IMR-90 (cell line): ENCODE results near the gene UFSP1. TPM values are rescaled to one million over a fixed set of nuclear protein-coding genes. Genes with fewer than 3 reads are reported as not detected.

Source experiments
- ATAC-seq: fragments of 200-7000 bp; cut with Tn5 transposase; 2 replicates; pipeline ENCODE4 v1.9.1; 2020; ENCODE audit warnings: low read depth, mild to moderate bottlenecking, moderate library complexity
- BruUV-seq: library from RNA; stranded (reverse); fragments of 400-500 nt; replicated peaks from 2 replicates; lab custom pipeline; 2021; lab: Mats Ljungman, UMichigan
- CTCF ChIA-PET: fragments of 300-600 bp; formaldehyde crosslinking; extraction: SDS; loops from one replicate; lab custom pipeline; 2021; ENCODE audit warnings: antibody characterized with exemption; lab: Yijun Ruan, JAX
- POLR2A ChIA-PET: fragments of 300-600 bp; sonication (Branson Sonifier 250); formaldehyde crosslinking; loops from one replicate; lab custom pipeline; 2022; ENCODE audit warnings: antibody characterized with exemption; ENCODE audit not compliant: unreplicated experiment; lab: Charles Lee
- DNase-seq: peaks from one replicate; pipeline ENCODE4 v3.0.0; 2013
- H2AFZ ChIP-seq: replicated peaks from 2 replicates; pipeline ENCODE3; 2013; ENCODE audit warnings: low read length, mild to moderate bottlenecking; ENCODE audit not compliant: poor library complexity
- H2AK5ac ChIP-seq: 2 replicates; pipeline ENCODE4 v1.6.1; 2013; ENCODE audit warnings: low read depth, low read length, inconsistent platforms
- H2AK9ac ChIP-seq: replicated peaks from 2 replicates; pipeline ENCODE3; 2013; ENCODE audit warnings: mild to moderate bottlenecking, low read depth, low read length, moderate library complexity; ENCODE audit not compliant: poor library complexity
- H2BK120ac ChIP-seq: 2 replicates; pipeline ENCODE4 v1.6.1; 2013; ENCODE audit warnings: low read depth, low read length, inconsistent platforms
- H2BK15ac ChIP-seq: 3 replicates; pipeline ENCODE4 v1.6.1; 2013; ENCODE audit warnings: low read depth, low read length, inconsistent platforms
- H2BK20ac ChIP-seq: 2 replicates; pipeline ENCODE4 v1.6.1; 2013; ENCODE audit warnings: low read depth, mild to moderate bottlenecking, inconsistent platforms, low read length, moderate library complexity
- H2BK5ac ChIP-seq: 2 replicates; pipeline ENCODE4 v1.6.1; 2013; ENCODE audit warnings: mild to moderate bottlenecking, low read depth, low read length, inconsistent platforms; ENCODE audit not compliant: poor library complexity, severe bottlenecking
- H3K14ac ChIP-seq: replicated peaks from 2 replicates; pipeline ENCODE4 v1.6.1; 2013; ENCODE audit warnings: low read depth, low read length, inconsistent platforms
- H3K18ac ChIP-seq: 2 replicates; pipeline ENCODE4 v1.6.1; 2013; ENCODE audit warnings: low read depth, low read length, control low read depth
- H3K23ac ChIP-seq: 2 replicates; pipeline ENCODE4 v1.6.1; 2013; ENCODE audit warnings: low read depth, low read length, inconsistent platforms
- H3K27ac ChIP-seq: 2 replicates; pipeline ENCODE4 v1.5.1; 2013; ENCODE audit warnings: mild to moderate bottlenecking, control low read depth, low read length; ENCODE audit not compliant: insufficient read depth
- H3K27me3 ChIP-seq: 2 replicates; pipeline ENCODE4 v1.6.1; 2013; ENCODE audit warnings: low read length; ENCODE audit not compliant: control insufficient read depth, insufficient read depth
- H3K36me3 ChIP-seq: 2 replicates; pipeline ENCODE4 v1.6.1; 2013; ENCODE audit warnings: low read length, mixed read lengths; ENCODE audit not compliant: control insufficient read depth, insufficient read depth
- H3K4ac ChIP-seq: 2 replicates; pipeline ENCODE4 v1.6.1; 2013; ENCODE audit warnings: low read depth, low read length, inconsistent platforms
- H3K4me1 ChIP-seq: 2 replicates; pipeline ENCODE4 v1.6.1; 2013; ENCODE audit warnings: low read length, mixed read lengths; ENCODE audit not compliant: control insufficient read depth, insufficient read depth
- H3K4me2 ChIP-seq: 2 replicates; pipeline ENCODE4 v1.6.1; 2013; ENCODE audit warnings: low read depth, mild to moderate bottlenecking, control low read depth, low read length, moderate library complexity
- H3K4me3 ChIP-seq: 2 replicates; pipeline ENCODE4 v1.5.1; 2013; ENCODE audit warnings: low read depth, mild to moderate bottlenecking, control low read depth, low read length, moderate library complexity; ENCODE audit not compliant: insufficient read depth
- H3K56ac ChIP-seq: 2 replicates; pipeline ENCODE4 v1.6.1; 2013; ENCODE audit warnings: low read length, inconsistent platforms; ENCODE audit not compliant: insufficient read depth; ENCODE audit errors: extremely low read depth
- H3K79me1 ChIP-seq, 2 experiments: 2 replicates each; pipeline ENCODE4 v1.6.1; 2013; ENCODE audit warnings: low read length in 2 of 2, inconsistent platforms in 1 of 2, low read depth in 1 of 2
- H3K9ac ChIP-seq: 2 replicates; pipeline ENCODE4 v1.6.1; 2013; ENCODE audit warnings: low read depth, low read length, control low read depth
- H3K9me1 ChIP-seq: 2 replicates; pipeline ENCODE4 v1.6.1; 2013; ENCODE audit warnings: low read length, inconsistent platforms; ENCODE audit not compliant: insufficient read depth
- H3K9me3 ChIP-seq: 2 replicates; pipeline ENCODE4 v1.6.1; 2013; ENCODE audit warnings: low read length; ENCODE audit not compliant: control insufficient read depth, insufficient read depth
- H4K20me1 ChIP-seq: 2 replicates; pipeline ENCODE4 v1.6.1; 2013; ENCODE audit warnings: low read length, inconsistent platforms; ENCODE audit not compliant: insufficient read depth
- H4K5ac ChIP-seq: 2 replicates; pipeline ENCODE4 v1.6.1; 2013; ENCODE audit warnings: mild to moderate bottlenecking, low read depth, low read length, control low read depth
- H4K8ac ChIP-seq, 2 experiments: 2 replicates each; pipeline ENCODE4 v1.6.1; 2013; ENCODE audit warnings: low read depth in 2 of 2, low read length in 2 of 2, control low read depth in 1 of 2, inconsistent platforms in 1 of 2
- H4K91ac ChIP-seq: 2 replicates; pipeline ENCODE4 v1.6.1; 2013; ENCODE audit warnings: low read depth, low read length, inconsistent platforms; ENCODE audit not compliant: insufficient read depth
- CEBPB ChIP-seq: IDR thresholded peaks from 2 replicates; pipeline ENCODE4 v1.6.1; 2012; ENCODE audit warnings: low read depth, low read length, improper control_type of control experiment
- FOS ChIP-seq: fragments of 150-350 bp; IDR thresholded peaks from 2 replicates; pipeline ENCODE4 v1.6.1; 2016; ENCODE audit warnings: low read depth, low read length
- POLR2A ChIP-seq: IDR thresholded peaks from 2 replicates; pipeline ENCODE4 v1.6.1; 2012; ENCODE audit warnings: mild to moderate bottlenecking, low read depth, low read length
- RAD21 ChIP-seq: IDR thresholded peaks from 2 replicates; pipeline ENCODE4 v1.6.1; 2012; ENCODE audit warnings: low read length, improper control_type of control experiment
- RCOR1 ChIP-seq: IDR thresholded peaks from 2 replicates; pipeline ENCODE4 v1.6.1; 2012; ENCODE audit warnings: mild to moderate bottlenecking, low read length, improper control_type of control experiment; ENCODE audit not compliant: insufficient replicate concordance
- RFX5 ChIP-seq: IDR thresholded peaks from 2 replicates; pipeline ENCODE4 v1.8.0; 2012; ENCODE audit warnings: low read depth, mild to moderate bottlenecking, low read length, moderate library complexity
- WGBS, 2 experiments: methylation state at CpG; one replicate each; pipeline versions ENCODE4 v1.1.5 to v1.1.7; 2013; ENCODE audit warnings: missing lambda C conversion rate in 2 of 2; ENCODE audit not compliant: insufficient read length in 1 of 2; ENCODE audit errors: extremely low coverage in 2 of 2; 5-methylcytosine and 5-hydroxymethylcytosine counted together
- dilution Hi-C: fragments of 300-500 bp; cut with HindIII; formaldehyde crosslinking; loops from one replicate; pipeline ENCODE4 v1.14.3; 2018; ENCODE audit warnings: low sequenced_read_pairs; ENCODE audit not compliant: unreplicated experiment
- in situ Hi-C: fragments of 300-500 bp; cut with MboI; formaldehyde crosslinking; loops from 3 replicates; pipeline ENCODE4 v1.14.3; 2019; ENCODE audit warnings: low sequenced_read_pairs, inconsistent platforms, mixed read lengths
- intact Hi-C: fragments of 100-400 bp; cut with micrococcal nuclease; formaldehyde crosslinking; loops from 2 replicates; pipeline ENCODE4 v1.10.0; 2022
- polyA plus RNA-seq, 3 experiments: library from polyadenylated mRNA; depleted of rRNA; stranded (reverse); fragments of >200 nt; gene quantifications; 2 replicates each; pipeline ENCODE4 v1.2.3, GENCODE V29; 2012; ENCODE audit warnings: low replicate concordance in 1 of 3
- total RNA-seq: library from RNA; depleted of rRNA; stranded (reverse); fragments of >200 nt; gene quantifications from 2 replicates; pipeline ENCODE4 v1.2.3, GENCODE V29; 2012
- TF ChIP-seq, protein P1 (sequence below): conservative IDR thresholded peaks from 2 replicates; pipeline ENCODE4 v1.5.1; 2012; ENCODE audit warnings: mild to moderate bottlenecking, low read depth, low read length, improper control_type of control experiment
- TF ChIP-seq, protein P2 (sequence below): fragments of 150-350 bp; IDR thresholded peaks from 2 replicates; pipeline ENCODE4 v1.6.1; 2017; ENCODE audit warnings: mild to moderate bottlenecking, antibody characterized with exemption, low read length, low read depth

Gene UFSP1
- total and polyA plus RNA-seq, 2 of the 4 experiments (the other 2 are of a cell fraction), result 0.36 to 1.0 TPM

DNA sequence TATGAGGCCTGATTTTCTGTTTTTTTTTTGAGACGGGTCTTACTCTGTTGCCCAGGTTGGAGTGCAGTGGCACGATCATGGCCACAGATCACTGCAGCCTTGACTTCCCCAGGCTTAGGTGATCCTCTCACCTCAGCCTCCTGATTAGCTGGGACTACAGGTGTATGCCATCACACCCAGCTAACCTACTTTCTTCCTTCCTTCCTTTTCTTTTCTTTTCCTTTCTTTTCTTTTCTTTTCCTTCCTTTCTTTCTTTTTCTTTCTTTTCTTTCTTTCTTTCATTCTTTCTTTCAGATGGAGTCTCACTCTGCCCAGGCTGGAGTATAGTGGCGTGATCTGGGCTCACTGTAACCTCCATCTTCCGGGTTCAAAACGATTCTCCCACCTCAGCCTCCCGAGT, 10.8 kb downstream of the UFSP1 start:
- Histone ChIP-seq H3K9me3 (no peaks in the 10 kb centered on the region), H3K9me1 (peaks cover 5% of the 10 kb centered on the region; the same call in 1 of the 2 replicates), H4K20me1 (peaks cover 56% of the 10 kb centered on the region), H2AFZ (no peak overlapping the region), H3K56ac (no peak overlapping the region), H4K91ac (no peak overlapping the region), H3K18ac (no peak overlapping the region), H3K9ac (no peak overlapping the region), H3K23ac (no peak overlapping the region), H3K4me2 (no peak overlapping the region), H3K79me1 (peaks cover 29 to 56% of the 10 kb centered on the region in 2 experiments), H3K4me1 (peaks cover 11% of the 10 kb centered on the region), H3K36me3 (peaks cover 53% of the 10 kb centered on the region), H2BK20ac (no peak overlapping the region), H3K4me3 (no peak overlapping the region), H3K27ac (no peak overlapping the region), H2BK120ac (no peak overlapping the region), H2BK5ac (no peak overlapping the region), H3K27me3 (no peaks in the 10 kb centered on the region), H3K14ac (no peak overlapping the region), H2AK5ac (no peak overlapping the region), H3K4ac (no peak overlapping the region), H2BK15ac (no peak overlapping the region), H4K8ac (no peak overlapping the region), H4K5ac (no peak overlapping the region), H2AK9ac (no peak overlapping the region)
- ATAC-seq (no peak), DNase-seq (no peak)
- ChIA-PET CTCF (no interaction called here), POLR2A (interaction anchor here (0.6 kb wide), 1 partner anchor 12 kb away, joined by 4 read pairs; no protein-coding TSS in a partner anchor)
- no peak for TF ChIP-seq CEBPB
- no peak for TF ChIP-seq RAD21
- TF ChIP-seq, protein P1, sequence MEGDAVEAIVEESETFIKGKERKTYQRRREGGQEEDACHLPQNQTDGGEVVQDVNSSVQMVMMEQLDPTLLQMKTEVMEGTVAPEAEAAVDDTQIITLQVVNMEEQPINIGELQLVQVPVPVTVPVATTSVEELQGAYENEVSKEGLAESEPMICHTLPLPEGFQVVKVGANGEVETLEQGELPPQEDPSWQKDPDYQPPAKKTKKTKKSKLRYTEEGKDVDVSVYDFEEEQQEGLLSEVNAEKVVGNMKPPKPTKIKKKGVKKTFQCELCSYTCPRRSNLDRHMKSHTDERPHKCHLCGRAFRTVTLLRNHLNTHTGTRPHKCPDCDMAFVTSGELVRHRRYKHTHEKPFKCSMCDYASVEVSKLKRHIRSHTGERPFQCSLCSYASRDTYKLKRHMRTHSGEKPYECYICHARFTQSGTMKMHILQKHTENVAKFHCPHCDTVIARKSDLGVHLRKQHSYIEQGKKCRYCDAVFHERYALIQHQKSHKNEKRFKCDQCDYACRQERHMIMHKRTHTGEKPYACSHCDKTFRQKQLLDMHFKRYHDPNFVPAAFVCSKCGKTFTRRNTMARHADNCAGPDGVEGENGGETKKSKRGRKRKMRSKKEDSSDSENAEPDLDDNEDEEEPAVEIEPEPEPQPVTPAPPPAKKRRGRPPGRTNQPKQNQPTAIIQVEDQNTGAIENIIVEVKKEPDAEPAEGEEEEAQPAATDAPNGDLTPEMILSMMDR, result no peak
- no peak for TF ChIP-seq POLR2A
- TF ChIP-seq, protein P2, sequence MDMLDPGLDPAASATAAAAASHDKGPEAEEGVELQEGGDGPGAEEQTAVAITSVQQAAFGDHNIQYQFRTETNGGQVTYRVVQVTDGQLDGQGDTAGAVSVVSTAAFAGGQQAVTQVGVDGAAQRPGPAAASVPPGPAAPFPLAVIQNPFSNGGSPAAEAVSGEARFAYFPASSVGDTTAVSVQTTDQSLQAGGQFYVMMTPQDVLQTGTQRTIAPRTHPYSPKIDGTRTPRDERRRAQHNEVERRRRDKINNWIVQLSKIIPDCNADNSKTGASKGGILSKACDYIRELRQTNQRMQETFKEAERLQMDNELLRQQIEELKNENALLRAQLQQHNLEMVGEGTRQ, result no peak
- TF ChIP-seq RFX5, result no peak
- no peak for TF ChIP-seq RCOR1
- TF ChIP-seq FOS, result no peak
- 84% methylated on average over 2 of the region's 6 CpGs; no CpG with 5 or more reads in 1 of the 2 experiments for WGBS, 2 experiments
- BruUV-seq, result no TSS peak
- intact Hi-C loops (no loop called here), in situ Hi-C loops (no loop called here), dilution Hi-C loops (no loop called here)
